HG02759 (cell line): Measurements from ENCODE around the gene CTNNAL1.
"Not testable (repeated sequence)": the region's sequence is repeated elsewhere in the genome, so short reads cannot be mapped to it uniquely, and the experiment has no call there.

Experiments
- ATAC-seq: cut with Tn5 transposase; IDR thresholded peaks from one replicate; pipeline ENCODE4 v1.9.1; 2021; ENCODE audit warnings: mild to moderate bottlenecking, moderate library complexity; ENCODE audit not compliant: unreplicated experiment

The CTNNAL1 gene

DNA sequence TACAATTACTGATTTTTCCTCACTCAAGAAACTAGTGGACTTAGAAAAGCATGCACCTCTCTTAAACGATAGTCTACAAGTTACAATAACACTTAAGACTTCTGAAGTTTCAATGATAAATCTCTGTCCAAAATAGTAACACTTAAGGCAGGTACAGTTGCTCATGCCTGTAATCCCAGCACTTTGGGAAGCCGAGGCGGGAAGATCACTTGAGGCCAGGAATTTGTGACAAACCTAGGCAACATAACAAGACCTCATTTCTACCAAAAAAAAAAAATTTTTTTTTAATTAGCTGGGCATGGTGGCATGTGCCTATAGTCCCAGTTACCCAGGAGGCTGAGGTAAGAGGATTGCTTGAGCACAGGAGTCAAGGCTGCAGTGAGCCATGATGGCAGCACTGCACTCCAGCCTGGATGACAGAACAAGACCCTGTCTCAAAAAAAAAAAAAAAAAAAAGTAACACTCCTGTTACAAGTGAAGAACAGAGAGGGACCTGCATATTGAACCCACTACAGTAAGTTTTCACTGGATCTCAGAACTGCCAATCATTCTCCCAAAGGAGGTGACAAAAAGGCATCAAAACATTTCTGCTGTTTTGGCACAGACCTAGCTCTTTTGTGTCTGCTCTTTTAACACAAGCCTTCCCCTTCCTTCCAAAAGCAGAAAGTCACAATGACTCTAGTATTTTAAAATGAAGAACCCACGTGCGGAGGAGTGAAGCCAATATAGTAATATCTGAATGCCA, 75.6 kb downstream of the CTNNAL1 start:
- ATAC-seq, result no peak

DNA sequence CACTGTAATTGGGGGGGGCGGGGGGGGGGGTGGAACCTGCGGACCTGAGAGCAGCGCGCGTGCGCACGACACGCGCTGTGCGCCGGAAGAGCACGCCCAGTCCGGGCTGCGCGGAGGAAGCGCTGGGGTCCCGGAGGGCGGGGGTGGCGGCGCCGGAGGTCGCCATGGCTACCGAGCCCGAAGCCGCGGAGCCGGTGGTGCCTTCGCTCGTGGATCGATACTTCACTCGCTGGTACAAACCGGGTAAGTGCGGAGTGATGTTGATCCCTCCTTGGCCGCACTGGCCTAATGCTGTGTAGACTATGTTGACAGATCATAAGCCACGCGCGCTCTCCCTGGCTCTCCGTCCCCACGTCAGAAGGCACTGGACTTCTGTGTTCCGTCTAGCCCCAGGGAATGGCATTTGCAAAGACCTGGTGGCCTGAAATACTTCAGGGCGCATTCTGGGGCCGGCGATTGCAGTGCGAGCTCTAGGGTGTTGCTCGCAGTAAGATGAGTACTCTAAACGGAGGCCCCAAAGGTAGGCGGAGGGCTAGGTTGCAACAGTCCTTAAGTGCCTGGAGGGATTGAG, 78.9 kb downstream of the CTNNAL1 start, which contains the start of gene ABITRAM:
ABITRAM (plus strand) TSS at position 78 of the 571 bp plus-strand sequence; CDS start at position 165, 87 bp downstream.
- peak; percentile 86 for ATAC-seq

DNA sequence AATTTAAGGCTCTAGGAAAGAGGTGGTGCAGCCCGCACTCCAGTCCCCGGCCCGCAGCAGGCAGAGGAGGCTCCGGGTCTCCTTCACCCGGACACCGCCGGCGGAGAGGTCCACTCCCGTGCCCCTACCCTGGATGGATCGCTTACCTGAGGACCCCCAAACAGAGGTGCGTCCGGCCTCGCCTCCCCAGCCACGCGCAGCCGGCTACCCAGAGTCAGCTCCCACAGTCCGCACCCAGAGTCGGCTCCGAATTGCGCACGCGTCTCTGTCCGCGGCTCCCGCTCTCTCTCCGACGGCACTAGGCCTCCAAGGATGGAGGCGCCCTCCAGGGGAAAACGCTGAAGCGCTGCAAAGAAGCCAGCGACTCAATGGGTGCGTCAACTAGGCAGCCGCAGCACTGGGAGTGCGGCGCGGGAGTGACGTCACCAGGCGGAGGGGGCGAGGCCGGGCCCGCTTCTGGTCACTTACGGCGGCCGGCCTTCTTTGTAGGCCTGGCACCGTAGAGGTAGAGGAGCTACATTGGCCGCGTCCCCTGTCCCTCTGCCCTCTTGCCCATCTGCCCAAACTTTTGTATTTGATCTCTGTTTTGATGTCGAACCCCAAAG, 79.5 kb downstream of the CTNNAL1 start, which contains the start of gene ELP1:
ELP1 (minus strand) TSS at position 407 of the 605 bp plus-strand sequence. CDS start 2,978 bp downstream, outside the sequence.
- ATAC-seq, result peak; percentile 86

DNA sequence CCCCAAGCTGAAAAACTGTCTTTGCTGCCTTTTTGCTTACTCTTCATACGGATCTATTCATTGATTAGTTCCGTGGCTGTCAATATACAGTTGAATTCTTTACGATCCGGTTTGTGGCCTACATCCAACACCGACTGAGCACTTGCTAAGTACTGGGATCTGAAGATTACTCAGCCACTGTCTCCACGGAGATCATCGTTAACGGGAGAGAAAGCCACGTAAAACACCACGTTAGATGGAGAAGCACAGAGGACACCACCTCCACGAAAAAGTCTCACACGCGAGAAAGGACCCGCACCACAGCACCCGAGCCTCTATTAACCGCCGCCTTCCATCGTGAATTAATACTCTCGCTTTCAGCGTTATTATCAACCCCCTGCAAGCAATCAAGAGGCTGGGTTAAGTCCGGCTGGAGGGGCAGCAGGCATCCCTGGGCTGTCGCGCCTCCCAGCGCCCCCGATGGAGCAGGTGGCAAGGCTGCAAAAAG, 80.0 kb downstream of the CTNNAL1 start:
- ATAC-seq, result no peak

DNA sequence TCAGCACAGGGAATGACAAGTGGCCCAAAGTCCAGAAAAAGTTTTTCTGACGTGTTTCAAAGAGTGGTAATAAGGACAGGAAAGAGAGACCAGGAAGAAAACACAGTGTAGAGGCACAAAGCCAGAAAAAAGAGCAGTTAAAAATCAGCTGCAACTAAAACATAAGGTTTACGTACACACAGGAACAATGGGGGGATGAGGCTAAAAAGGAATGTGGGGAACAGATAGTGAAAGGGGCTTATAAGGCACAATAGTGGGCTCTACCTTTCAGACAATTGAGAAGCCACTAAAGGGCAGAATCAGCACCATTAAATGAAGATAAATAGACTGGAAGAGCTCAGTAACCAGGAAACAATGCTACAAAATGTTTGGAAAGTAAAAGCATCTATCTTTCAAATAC, 84.9 kb downstream of the CTNNAL1 start:
- no peak for ATAC-seq

DNA sequence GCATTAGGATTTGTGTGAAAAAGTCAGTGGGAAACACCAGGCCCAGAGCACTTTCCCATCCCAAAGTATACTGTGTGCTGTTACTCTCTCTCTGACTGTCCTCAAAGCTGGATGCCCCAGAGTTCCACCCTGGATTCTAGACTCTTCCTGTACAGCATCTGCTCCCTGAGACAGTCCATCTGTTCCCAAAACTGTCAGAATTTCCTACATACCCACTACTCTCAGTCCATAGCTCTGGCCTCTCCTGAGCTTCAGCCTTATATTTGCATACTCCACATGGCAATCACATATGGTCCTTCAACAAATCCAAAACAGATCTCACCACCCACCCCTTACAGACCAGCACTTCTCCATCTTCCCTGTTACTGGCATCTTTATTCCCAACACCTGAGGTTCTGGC, 88.8 kb downstream of the CTNNAL1 start:
- no peak for ATAC-seq

DNA sequence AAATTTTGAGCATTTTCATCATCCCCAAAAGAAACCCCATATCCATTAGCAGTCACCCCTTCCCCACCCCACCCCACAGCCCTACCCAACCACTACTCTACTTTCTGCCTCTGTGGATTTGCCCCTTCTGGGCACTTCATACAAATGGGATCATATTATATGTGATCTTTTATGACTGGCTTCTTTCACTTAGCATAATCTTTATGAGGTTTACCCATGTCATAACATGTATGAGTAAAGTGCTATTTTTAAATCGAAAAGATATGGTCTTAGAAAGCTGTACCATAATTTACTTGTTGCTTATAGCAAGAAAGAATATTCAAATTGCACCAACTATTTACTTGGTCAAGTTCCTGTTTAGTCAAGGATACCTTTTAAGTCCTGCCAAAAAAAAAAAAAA, 92.1 kb downstream of the CTNNAL1 start:
- ATAC-seq, result no peak

DNA sequence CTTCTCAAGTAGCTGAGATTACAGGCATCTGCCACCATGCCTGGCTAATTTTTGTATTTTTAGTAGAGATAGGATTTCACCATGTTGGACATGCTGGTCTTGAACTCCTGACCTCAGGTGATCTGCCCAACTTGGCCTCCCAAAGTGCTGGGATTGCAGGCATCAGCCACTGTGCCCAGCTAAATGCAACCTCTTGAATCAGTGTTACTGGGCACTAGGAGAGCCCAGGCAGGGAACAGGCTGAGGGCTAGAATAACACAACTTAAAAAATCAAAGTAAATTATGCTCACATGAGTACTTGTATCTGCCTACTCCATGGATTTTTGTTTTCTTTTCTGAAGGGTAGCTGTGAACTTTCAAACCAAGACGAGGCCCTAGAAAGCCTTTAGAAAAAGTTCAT, 92.9 kb downstream of the CTNNAL1 start:
- not testable (repeated sequence) for ATAC-seq

DNA sequence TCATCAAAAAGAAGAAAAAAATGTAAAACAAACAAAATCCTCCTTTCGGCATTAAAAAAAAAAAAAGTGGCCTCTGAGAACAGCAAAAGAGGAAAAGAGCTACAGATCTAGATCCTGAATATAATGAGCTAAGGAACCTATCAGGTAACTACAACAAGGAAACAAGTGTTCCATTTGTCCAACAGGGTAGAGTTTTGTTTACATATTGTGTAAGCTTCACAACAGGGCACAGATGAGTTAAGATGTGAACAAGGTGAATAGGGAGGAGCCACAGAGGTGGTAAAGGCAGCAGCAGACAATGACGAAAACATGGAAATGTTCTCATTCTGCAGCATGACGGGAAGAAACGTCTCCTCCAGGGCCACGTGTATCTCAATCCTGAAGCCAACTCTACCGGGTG, 93.8 kb downstream of the CTNNAL1 start:
- ATAC-seq, result no peak

DNA sequence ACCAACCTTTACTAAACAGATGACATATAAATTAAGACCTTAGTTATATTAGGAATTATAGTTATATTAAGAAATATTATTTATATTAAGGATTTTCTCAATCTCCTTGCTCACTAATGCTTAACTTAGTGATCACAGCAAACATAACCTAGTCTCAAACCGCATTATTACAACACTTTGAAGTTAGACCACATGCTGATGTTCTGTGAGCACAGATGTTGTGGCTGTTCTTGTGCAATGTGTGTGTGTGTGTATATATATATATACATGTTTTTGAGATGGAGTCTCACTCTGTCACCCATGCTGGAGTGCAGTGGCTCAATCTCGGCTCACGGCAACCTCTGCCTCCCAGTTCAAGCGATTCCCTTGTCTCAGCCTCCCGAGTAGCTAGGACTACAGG, 99.9 kb downstream of the CTNNAL1 start:
- ATAC-seq, result no peak

DNA sequence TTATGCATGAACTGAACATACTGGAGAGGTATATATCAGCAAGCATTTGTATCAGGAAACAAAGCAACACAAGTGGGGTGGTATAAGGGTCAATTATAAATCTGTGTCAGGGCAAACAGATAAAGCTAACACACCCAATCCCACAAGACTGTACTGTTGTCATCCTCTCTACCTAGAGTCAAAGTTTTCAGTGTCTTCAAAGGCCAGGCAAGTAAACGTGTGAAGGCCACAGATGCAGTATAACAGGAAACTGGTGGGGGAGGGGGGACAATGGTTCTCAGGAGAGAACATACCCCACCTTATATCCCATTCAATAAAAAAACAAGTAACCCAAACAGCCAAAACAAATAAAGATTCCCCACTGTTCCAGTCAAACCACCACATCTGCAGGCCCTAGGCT, 101.5 kb downstream of the CTNNAL1 start:
- no peak for ATAC-seq

DNA sequence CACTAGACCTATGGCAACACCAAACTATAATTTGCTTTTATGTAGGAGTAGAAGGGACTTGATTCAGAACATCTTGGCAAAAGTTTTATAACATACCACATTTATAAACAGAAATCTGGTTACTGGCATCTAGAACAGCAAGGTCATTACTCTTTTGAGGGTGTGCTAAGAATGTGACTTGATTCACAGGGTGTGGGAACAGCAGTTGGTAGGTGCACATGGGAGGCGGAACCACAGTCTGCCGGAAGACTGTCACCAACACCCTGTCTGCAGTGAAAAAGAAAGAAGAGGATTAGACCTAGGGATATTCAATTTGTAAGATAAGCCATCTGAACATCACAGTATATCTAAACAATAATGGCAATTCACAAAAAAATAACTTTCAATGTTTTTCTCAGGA, 102.4 kb downstream of the CTNNAL1 start:
- ATAC-seq, result no peak

DNA sequence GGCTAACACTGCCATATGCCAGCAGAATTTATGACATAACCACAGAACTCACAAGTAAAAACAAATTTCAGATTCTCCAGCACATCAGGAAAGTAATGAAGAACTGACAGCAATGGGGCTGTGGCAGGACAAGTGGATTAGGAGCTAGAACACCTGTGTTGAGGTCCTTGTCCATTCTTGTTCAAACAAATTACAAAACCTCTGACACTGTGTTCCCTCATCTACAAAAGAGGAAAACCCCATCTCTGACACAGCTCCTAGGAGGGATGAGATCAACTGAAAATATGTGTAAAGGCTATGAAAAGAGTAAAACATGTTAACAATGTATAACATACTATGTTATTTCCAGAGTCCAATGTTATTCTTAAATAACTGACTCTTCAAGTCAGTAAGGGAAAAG, 102.9 kb downstream of the CTNNAL1 start:
- ATAC-seq, result no peak

DNA sequence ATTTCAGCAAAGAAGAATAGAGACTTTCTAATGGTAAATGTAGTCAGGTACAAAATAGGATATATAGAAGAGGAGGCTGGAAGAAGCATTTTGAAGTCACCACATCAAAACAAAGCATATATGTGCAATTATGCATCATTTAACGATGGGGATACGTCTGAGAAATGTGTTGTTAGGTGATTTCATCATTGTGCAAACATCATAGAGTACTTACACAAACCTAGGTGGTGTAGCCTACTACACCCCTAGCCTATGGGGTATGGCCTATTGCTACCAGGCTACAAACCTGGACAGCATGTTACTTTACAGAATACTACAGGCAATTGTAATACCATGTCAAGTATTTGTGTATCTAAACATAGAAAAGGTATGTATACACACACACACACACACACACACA, 107.8 kb downstream of the CTNNAL1 start:
- no peak for ATAC-seq

DNA sequence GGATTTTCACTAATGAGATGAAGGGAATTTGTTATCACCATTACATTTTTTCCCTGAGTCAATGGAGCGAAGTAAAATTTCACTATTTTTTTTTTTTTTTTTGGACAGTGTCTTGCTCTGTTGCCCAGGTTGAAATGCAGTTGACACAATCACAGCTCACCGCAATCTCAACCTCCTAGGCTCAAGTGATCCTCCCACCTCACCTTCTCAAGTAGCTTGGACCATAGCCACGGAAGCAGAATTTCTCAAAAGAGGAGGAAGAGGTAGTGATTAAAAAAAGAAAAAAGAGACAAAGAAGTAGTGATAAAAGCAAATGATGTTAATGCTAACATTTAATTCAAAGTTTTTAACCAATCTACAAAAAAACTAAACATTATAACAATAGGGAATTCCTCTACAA, 109.1 kb downstream of the CTNNAL1 start:
- ATAC-seq, result no peak

DNA sequence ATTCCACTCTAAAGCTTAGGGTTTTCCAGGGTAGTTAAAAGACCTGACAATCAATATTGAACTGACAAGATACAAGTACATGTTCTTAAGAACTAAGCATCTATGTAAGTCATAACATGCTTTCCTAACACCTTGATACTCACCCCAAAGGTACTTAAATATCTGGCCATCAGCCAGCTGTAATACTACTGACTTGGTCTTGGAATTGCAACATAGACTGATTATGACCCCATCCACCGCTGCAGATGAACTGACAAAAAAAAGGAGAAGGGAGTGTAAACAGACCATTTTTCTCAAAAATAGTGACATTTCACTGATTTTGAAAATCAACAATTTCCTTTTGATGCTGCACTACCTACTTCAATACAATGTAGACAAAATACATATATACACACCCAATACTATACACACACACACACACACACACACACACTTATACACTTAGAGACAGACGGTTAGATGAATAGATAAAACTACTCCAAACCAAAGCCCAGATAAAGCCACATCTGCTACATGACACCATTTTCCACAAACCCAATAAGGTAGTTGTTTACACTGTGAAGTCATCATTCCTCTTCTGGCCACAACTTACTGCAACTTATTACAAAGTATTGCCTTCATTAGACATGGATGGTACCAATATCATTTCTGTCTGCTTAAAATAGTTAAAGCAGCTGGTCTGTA, 109.7 kb downstream of the CTNNAL1 start:
- ATAC-seq, result no peak

DNA sequence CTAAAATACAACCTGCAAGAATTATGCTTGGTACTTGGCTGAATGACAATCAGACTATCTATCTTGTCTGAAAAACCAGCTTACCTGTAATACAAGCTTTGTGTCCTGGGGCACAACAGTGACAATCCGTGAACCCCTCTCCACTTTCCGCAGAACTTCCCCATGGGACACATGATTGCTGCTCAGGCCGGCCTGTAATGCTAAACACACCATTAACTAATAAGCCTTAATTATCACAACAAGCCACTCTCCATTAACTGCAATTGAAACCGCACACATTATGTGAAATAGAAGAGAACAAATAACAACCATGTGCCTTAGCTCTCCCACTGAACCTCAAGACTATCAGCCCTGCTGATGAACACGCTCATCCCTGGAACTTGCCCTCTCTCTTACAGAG, 113.1 kb downstream of the CTNNAL1 start:
- ATAC-seq, result no peak

DNA sequence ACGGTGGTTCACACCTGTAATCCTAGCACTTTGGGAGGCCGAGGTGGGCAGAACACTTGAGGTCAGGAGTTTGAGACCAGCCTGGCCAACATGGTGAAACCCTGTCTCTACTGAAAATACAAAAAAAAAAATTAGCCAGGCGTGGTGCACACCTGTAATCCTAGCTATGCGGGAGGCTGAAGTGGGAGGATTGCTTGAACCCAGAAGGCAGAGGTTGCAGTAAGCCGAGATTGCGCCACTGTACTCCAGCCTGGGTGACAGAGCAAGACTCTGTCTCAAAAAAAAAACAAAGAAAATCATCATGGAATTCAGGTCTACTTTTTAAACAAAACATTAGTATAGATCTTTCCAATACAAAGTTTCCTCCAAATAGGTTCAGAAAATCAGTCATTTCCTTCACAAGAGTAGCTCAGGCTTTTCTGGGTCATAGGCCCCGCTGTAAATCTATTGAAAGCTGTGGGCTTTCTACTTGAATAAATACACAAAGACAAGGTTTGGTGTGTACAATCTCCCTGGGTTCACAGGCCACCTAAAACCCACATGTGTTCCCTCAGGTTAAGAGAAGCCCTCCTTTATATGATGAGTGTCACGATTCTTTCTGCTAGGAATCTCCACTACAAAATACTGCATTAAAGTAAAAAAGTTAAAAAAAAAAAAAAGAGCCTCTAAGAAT, 114.1 kb downstream of the CTNNAL1 start:
- ATAC-seq, result not testable (repeated sequence)

DNA sequence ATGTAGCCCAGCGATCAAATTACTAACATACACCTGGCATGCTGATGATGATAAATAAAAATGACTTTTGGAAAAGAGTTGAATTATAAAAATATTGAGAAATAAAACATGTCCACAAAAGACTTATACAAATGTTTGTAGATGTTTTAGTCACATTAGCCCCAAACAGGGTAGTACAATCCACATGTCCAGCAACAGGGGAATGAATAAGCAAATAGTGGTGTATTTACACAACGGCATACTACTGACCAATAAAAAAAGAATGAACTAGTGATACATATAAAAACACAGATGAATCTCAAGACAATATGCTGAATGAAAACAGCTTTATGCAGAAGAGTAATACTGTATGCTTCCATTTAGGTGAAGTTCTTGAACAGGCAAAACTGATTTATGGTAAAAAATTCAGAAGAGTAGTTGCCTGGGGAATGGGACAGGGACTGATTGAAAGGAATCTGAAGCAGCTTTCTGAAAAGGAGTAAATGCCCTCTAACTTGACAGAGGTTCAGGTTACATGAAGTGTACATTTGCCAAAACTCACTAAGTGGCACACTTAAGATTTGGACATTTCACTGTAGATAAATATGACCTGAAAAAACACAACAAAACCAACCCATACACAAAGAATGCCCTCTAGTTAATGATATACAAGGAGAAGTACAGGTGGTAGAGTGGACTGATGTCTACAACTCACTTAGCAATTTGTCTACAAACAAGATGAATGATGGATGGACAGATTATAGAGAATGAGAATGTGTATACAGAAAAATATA, 115.8 kb downstream of the CTNNAL1 start:
- ATAC-seq, result no peak
